HG02623 (cell line): ENCODE data around the gene SETD3.

Experiments used
- ATAC-seq: cut with Tn5 transposase; IDR thresholded peaks from one replicate; pipeline ENCODE4 v1.9.1; 2021; ENCODE audit warnings: moderate library complexity; ENCODE audit not compliant: unreplicated experiment

The SETD3 gene

DNA sequence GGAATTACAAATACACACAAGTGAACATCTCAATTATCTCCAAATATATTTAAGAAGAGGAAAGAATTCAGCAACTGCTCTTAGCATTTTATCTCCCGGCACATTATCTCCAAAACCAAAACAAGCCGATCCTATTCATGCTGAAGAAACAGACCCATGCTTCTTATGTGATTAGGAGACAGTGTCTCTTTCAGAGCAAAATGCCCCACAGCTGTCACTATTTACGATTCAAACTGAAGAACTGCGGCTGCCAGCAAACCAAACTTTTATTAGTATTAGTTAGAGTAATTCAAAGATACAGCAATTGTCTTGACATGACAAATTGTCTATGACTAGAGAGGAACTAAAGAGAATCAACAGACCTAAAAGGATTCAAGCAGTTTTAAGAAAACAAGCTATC, 79.4 kb downstream of the SETD3 start:
- ATAC-seq, result no peak

DNA sequence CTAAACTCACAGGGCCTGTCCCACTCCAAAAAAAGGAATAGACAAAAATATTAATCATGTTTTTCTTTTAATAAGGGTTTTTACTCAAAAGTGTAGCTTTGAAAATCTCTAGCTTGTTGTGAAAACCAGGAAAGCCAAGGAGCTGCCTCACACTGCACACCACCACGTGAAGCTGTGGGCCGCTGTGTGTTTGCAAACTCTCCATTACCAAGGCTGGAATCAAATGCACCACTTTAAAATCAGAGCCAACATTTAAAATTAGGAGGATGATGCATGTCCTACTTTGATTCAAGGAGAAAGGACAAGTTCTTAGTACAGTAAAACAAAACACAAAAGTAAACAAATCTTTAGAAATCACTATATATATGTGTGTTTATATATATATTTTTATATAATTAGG, 83.0 kb downstream of the SETD3 start:
- no peak for ATAC-seq

DNA sequence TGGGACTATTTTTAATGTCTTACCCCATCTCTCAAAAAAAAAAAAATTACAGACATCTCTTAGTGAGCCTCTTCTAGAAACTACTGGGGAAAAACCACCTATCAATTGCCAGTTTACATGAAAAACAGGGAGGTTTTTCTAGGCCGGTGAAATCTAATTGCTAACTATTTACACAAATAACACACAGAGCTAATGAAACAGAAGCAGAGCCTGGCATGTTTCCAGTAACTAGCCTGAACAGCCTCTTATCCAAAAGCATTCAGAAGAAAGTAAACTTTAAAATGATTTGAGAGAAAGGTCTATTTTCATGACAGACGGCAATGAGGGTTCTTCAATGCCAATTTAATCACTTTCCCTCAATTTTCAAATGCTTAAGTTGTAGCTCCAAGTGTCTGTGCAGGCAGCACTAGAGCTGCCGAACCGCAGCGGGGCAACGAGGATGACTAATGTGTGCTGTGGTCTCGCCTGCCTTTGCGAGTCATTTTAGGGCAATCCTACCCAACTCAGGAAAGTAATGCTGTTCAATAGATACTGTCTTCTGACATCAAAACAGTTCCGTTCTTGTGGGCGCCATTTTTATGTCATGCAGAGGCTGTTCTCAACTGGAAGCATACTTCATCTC, 84.6 kb downstream of the SETD3 start:
- no peak for ATAC-seq

DNA sequence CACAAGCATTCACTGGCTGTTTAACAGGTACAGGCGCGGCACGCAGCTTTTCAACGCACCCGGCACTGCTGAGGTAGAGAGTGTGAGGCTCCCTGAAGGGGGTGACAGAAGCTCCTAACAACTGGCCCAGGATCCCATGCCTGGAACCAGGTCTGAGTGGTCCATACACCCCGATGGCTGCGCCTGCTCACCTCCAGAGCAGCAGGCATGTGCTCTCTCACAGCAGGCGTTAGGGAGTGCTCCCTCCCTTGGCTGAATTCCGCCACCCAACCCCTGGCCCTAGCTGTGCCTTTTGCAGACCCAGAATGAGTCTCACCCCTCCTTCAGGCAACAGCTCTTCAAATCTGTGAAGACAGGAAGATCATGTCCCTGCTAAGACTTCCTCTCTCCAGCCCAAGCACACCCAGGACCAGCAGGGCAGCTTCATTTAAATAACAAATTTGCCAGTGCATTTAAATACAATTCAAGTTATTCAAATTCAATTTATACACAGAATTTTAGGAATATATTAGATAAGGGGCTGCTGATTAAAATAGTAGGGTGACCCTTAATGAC, 86.0 kb downstream of the SETD3 start:
- no peak for ATAC-seq

DNA sequence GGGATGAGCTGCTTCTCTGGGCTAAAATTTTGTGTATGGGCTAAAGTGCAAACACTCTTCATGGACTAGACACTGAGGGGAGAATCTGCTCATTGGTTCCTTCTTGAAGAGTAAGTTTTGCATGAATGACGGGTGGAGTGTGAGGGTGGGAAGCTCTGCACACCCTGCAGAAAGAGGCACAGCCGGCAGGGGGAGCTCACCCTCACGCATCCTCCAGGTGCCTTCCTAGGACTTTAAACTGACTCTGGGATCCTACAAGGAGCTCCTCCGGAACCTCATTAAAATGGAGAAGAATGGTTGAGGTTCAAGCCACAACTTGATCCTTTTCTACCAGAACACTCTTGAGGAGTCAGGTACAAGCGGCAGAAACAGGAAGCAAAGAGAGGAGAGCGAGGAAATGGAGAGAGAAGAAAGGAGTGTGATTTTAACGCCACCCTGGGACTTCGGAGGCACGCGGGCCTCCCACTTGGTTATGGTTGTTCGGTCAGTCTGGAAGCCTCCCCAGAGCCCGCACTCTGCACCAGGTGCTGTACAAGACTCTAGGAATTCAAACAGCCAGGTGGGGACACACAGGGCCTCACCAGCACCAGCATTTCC, 87.5 kb downstream of the SETD3 start:
- peak; percentile 39 for ATAC-seq

DNA sequence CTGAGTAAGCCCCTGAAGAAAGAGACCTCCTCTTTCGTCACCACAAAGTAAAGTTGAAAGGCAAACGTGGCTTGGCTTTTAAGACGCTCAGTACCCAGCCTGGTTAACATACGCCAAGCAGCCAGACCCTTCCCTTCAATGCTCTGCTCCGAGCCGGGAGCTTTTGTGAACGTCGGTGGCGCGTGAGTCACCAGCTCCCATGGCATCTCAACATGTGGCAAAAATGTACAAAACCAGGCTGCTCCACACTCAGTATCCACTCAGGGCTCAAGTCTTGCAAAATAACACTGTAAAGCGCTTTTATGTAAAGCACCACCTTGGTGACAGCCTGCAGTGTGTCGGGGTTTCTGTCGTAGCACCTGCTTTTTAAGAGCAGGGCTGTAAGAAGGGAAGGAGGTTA, 89.0 kb downstream of the SETD3 start:
- ATAC-seq, result no peak

DNA sequence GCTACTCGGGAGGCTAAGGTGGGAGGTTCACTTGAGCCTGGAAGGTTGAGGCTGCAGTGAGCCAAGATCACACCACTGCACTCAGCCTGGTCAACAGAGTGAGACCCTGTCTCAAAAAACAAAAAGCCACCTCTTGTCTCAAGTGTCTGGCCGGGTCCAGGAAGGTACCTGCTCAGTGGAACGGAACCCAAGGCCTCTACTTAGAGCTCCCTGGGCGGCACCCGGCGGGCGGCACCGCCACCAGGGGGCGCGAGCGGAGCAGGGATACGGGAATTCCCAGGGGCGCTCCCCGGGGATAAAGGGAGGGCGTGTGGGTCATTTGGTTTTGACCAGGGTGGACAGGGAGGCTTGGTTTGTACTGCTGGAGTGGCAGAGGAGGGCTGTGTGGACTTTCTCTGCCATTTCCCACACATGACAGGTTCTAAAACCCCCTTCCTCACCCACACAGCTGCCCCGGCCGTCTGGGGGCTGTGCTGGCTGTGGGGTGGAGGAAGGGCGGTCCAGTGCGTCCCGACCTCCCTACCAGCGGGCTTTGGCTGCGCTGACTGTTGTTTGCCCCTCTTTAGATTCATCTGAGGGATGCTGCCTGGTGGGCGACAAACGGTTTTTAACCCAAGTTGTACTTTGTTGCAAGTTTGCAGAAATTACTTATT, 91.4 kb downstream of the SETD3 start:
- ATAC-seq, result no peak

DNA sequence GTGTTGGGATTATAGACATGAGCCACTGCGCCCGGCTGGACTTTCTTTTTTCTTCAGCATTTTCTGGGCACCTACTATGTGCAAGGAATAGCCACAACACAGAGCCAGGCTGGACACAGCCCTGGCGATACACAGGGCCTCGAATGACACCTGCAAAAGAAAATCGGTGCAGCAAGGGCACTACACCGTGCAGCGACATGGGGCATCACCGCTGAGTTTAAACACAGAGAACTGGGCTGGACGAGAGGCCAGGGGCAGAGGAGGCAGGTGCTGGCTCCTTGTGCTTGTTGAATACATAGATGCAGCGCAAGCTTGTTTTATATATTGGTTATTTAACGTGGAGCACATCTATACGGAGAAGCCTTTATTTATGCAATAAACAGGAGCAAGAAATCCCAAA, 92.4 kb downstream of the SETD3 start:
- no peak for ATAC-seq

DNA sequence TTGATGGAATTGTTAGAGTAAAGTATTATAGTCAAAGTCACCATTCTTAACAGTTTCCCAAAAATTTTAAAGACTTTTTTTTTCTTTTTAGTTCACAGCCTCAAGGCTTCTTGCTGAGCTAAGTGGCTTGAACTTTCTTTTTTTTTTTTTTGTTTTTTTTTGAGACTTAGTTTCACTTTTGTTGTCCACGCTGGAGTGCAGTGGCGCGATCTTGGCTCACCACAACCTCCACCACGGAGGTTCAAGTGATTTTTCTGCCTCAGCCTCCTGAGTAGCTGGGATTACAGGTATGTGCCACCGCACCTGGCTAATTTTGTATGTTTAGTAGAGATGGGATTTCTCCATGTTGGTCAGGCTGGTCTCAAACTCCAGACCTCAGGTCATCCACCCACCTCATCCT, 92.8 kb downstream of the SETD3 start:
- no peak for ATAC-seq

DNA sequence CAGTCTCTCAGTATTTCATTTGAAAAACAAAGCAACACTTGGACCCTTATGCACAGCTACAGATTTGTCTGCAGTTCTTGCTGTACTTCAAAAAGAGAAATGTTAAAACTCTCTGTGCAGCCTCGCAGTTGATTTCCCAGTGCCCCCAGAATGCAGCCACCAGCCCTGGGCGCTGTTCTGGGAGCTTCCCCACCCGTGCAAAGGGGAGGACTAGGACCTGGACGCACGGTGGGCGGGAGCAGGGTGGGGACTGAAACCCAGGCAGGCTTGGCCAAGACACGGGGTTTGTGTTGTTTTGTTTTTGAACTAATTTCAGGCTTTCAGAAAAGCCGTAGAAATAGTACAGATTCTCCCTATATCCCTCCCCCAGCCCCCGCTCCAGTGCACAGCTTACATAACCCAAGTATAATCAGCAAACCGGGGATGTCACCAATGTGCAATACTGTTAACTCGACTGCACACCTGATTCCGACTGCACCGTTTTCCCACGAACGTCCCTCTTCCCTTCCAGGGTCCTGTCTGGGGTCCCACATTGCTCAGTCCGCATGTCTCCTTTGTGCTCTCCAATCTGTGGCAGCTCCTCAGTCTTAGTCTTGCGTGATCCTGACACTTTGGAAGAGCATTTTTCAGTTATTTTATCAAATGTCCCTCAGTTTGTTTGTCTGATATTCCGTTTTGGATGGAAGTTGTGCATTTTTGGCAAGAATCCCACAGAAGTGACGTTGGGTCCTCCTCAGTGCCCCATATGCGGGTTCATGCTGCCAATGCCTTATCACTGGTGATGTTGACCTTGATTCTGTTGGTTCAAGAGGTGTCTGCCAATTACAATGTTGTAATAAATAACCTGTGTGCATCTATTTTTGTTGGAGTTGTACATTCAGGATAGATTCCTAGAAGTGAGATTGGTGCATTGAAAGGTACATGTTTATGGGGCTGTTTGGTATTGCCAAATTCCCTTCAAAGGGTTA, 95.9 kb downstream of the SETD3 start:
- no peak for ATAC-seq

DNA sequence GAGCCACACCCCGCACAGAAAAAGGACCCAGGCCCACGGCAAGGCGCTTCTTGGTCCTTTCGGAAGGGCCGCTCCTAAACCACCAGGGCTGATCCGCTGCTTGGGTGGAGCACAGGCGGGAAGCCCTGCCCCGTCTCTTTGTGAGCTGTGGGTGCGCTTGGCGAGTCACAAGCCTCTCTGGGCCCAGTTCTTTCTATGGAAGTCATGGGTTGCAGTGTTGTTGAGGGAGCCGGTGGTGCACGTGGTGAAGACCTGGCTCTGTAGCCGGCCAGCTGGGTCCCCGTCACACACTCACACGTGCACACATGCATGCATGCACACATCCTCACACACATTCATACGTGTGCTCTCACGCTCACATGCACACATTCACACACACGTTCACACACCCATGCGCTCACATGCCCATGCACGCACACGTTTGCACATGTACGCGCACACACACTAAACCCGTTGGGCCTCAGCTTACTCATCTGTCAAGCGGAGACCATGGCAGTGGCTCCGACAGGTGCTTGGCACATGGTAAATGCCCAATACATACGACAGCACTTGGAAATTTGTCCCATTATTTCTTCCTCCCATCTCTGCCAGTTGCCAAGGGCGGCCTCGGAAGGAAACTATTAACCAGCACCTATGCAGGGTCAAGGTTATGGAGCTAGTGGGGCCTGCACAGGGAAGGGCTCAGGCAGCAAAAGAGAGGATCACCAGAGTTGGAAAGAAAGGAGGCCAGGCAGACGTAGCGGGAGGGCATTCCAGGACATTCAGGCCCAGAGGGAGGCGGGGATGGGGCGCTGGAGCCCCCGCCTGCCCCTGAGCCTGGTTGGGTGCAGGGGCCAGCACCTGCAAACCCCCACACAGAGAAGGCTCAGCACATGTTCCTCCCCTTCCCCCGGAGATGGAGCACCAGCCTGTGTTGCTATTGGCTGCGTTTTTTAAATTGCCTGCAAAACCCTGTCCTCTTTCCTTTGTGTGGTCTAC, 96.9 kb downstream of the SETD3 start:
- ATAC-seq, result no peak

DNA sequence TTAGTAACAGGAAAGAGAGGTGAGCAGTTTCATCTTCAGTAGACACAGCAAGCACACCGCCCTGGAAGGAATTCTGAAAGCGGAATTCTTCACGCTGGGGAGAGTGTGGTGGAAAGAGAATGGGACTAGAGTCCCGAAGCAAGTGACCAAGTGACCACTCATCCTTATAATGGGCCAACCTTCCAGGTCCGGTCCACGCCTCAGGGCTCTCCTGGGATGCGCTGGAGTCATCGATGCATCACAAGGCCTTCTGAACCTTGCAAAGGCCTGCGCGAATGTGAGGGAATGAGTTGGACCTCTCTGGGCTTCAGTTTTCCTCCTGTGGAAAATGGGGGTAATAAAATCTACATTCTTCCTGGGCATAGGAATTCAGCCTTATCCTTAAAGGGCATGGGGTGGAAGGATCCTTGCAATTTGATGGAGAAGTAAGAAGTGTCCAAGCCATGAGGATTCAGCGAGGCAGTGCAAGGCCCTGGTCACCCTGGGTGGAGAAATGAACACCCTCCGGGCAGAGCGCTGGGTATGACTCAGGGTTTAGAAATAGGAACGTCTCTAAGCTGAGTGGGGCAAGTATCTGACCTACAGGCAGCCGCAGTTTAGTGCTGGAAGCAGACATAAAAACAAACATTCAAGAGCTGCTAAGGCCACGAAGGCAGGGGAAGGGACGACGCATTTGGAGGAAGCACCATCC, 97.7 kb downstream of the SETD3 start:
- ATAC-seq, result no peak

DNA sequence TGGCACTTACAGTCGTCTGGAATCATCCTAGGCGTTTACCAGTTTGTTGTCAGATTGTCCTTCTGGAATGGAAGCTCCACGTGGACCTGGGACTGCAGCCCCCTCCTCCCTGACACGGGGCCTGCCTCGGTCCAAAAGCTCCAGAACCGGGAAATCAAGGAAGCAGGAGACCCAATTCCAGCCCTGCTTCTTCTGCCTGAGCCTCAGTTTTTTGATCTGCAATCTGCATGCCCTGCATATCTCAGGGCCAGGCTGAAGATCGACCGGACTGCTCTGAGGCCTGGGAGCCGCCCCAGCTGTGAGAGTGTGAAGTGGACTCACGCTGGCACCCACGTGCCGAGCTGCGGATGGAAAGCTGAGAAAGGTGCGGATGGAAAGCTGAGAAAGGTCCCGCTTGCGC, 98.6 kb downstream of the SETD3 start:
- no peak for ATAC-seq

DNA sequence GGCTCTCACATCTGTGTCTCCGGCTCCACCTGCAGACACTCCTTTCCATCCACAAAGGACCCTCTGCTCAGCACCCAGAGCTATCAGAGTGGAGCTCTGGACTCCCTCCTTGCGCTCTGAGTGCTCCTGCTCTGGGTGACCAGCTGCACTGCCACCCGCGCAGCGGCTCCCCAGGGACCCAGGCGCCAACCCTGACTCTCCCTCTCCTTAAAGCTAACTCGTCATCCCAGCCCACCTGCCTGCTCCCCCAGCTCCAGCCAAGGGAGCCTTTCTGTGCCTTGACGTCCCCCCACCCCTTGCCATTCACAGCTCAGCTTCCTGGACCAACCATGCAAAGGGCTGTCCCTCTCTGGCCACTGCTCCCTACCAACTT, 99.0 kb downstream of the SETD3 start:
- no peak for ATAC-seq

DNA sequence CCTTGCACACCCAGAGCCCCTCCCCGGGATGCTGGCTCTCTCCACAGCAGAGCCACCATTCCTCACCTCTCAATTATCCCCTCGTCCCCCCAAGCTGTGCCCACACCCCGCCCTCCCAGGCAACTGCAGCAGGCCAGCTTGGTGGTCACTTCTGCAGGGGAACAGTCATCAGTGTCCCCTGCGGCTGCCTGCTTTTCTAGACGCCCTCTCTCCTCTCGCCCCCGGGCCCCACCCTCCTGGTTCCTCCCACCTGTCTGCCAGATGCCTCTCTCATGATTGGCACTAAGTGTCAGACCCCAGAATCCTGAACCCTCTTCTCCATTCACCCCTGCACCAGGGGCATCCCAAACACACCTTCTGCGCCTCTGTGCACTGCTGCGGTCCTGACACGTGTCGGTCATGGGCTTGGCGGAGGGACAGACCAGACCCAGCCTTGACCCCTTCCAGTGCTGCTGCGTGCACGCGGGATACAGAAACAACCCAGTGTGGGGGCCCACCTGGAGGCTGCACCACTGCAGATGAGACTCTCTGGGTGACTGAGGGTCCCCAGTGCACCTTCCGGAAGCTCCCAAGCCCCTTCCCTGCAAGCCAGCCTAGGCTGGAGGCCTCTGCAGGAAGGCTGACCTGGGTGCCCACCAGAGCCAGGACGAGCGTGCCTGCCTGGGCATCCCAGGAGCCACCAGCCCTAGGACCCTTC, 99.5 kb downstream of the SETD3 start:
- ATAC-seq, result no peak

DNA sequence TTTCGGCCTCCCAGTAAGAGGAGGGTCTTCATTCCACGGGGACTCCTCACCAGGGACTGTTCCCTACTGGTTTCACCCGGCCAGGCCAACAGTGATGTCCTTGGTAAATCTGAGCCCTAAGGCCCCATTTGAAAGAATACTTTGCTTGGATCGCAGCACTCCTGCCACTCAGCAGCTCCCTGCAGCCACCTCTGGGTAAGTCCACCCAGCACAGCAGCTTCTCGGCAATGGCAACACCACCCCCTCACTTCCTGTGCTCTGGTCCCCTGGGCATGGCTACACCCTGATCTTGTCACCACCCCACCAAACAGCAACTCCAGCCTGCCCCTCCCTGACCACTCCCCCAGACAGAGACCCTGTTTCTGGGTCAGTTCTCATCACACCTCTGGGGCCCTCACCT, 100.3 kb downstream of the SETD3 start:
- ATAC-seq, result no peak

DNA sequence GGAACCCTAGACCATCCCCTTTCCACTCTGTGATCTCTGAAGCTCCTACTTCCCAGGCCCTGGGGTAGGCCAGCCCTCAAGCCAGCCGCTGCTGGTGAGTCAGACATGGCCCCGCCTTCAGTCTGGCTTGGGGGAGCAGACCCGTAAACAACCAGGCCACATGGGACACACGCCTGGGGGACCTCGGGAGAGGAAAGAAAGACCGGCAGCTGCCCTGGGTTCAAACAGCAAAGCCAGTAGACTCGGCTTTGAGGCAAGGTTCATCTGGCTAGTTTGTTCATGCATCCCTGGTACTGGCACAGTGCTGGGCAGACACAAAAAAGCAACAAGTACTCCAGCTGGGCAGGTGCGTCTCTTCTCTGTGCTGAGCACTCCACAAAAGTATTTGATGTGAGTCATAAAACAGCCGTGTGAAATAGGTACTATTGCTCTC, 101.9 kb downstream of the SETD3 start:
- ATAC-seq, result no peak

DNA sequence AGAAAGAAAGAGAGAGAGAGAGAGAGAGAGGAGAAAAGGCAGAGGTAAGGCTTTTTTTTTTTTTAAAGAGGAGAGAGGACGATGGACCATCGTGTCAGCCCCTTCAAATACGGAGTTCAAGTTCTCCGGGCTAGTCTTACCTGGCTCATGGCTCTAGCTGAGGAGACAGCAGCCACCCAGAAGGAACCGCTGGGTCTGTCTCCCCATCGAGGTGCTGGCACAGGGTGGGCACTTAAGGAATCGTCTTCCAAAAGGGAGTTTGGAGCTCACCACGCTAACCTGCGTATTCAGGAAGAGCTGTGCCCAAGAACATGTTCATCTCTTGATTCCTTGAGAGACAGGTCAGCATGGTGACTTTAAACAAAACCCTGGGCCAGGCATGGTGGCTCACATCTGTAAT, 102.7 kb downstream of the SETD3 start:
- no peak for ATAC-seq

DNA sequence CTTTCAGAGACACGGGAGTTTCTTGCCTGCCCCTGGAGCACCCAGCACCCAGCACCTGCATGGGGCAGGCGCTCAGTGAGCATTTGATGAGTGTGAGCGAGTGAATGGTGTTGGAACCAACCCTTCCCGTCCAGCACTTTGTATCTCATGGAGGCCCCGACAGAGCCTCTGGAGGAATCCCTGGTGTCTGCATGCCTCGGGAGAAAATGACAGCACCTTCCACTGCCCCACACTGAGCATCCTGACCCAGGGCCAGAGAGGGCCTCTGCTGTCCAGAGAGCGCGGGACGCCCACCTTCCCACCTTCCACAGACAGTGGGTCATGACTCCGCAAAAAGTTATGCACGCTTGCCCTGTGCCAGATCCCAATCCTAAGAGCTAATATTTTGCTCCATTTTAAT, 105.7 kb downstream of the SETD3 start:
- ATAC-seq, result no peak
